Upper lobe of right lung (tissue), 1 donor: ENCODE measurements around the gene GGT7. TPM values are rescaled to one million over a fixed set of nuclear protein-coding genes. Genes with fewer than 3 reads are reported as not detected.

Source experiments
- ATAC-seq: fragments of 200-7000 bp; cut with Tn5 transposase; one replicate; pipeline ENCODE4 v1.9.1; 2020; ENCODE audit warnings: mild to moderate bottlenecking, moderate library complexity
- DNase-seq: peaks from one replicate; pipeline ENCODE4 v3.0.0-alpha.2; 2020
- H3K27ac ChIP-seq: fragments of 200-600 bp; one replicate; pipeline ENCODE4 v1.8.0; 2022
- H3K27me3 ChIP-seq: fragments of 200-600 bp; one replicate; pipeline ENCODE4 v1.8.0; 2022; ENCODE audit warnings: mild to moderate bottlenecking
- H3K36me3 ChIP-seq: fragments of 200-600 bp; one replicate; pipeline ENCODE4 v1.8.0; 2022
- H3K4me1 ChIP-seq: fragments of 200-600 bp; one replicate; pipeline ENCODE4 v1.8.0; 2022
- H3K4me3 ChIP-seq: fragments of 200-600 bp; one replicate; pipeline ENCODE4 v1.8.0; 2022; ENCODE audit warnings: mild to moderate bottlenecking
- H3K9me3 ChIP-seq: fragments of 200-600 bp; one replicate; pipeline ENCODE4 v1.8.0; 2022
- CTCF ChIP-seq: fragments of 200-600 bp; IDR thresholded peaks from one replicate; pipeline ENCODE4 v1.8.0; 2022; ENCODE audit warnings: antibody characterized with exemption
- intact Hi-C: fragments of 100-400 bp; cut with DNase I; formaldehyde crosslinking; loops from one replicate; pipeline ENCODE4 v1.11.0; 2022
- total RNA-seq: library from RNA; stranded (reverse); fragmentation: NEBNext Ultra II Directional; extraction: Animal tissue kit (Norgen Biotek cat#: 25700); gene quantifications from one replicate; pipeline ENCODE4 v1.2.1, GENCODE V29; 2021
- donor health status: DM: no; HTN: yes; CAD: no; lungs with severe emphysema.

Gene GGT7
- total RNA-seq, 1 donor from 2014 or later: 20.6 TPM

- peak overlapping the region; percentile 77 for H3K4me3 ChIP-seq
- no peaks in the 10 kb centered on the region for H3K27me3 ChIP-seq
- DNase-seq: no peak
- H3K36me3 ChIP-seq: no peaks in the 10 kb centered on the region
- ATAC-seq: no peak
- peak overlapping the region; percentile 65 for H3K27ac ChIP-seq
- TF ChIP-seq CTCF: no peak
- no peaks in the 10 kb centered on the region for H3K9me3 ChIP-seq
- intact Hi-C loops: loop anchor here (5.0 kb wide), 1 partner anchor 85 kb away; the partner anchor contains the start of genes GSS and MYH7B
- peaks cover 35% of the 10 kb centered on the region for H3K4me1 ChIP-seq
These were observed 562 bp downstream of the GGT7 start for GRCh38 chr20:34871966-34872621.

- Histone ChIP-seq H3K9me3 (no peaks in the 10 kb centered on the region), H3K27me3 (no peaks in the 10 kb centered on the region), H3K36me3 (no peaks in the 10 kb centered on the region), H3K27ac (no peak overlapping the region), H3K4me3 (peak overlapping the region; percentile 77), H3K4me1 (peaks cover 35% of the 10 kb centered on the region)
- intact Hi-C loops: loop anchor here (5.0 kb wide), 1 partner anchor 86 kb away; the partner anchor contains the start of genes GSS and MYH7B
- ATAC-seq: no peak
- no peak for DNase-seq
- no peak for TF ChIP-seq CTCF
These were observed 1.2 kb downstream of the GGT7 start for GRCh38 chr20:34871320-34871926.

GRCh38 chr20:34864216-34864615, 8.4 kb downstream of the GGT7 start:
- ATAC-seq: no peak
- Histone ChIP-seq H3K27ac (no peak overlapping the region), H3K9me3 (no peaks in the 10 kb centered on the region), H3K4me3 (no peak overlapping the region), H3K27me3 (no peaks in the 10 kb centered on the region), H3K4me1 (no peaks in the 10 kb centered on the region), H3K36me3 (no peaks in the 10 kb centered on the region)
- DNase-seq: no peak
- no peak for TF ChIP-seq CTCF
- intact Hi-C loops: no loop called here

- no peak overlapping the region for H3K27ac ChIP-seq
- intact Hi-C loops: no loop called here
- TF ChIP-seq CTCF: no peak
- no peaks in the 10 kb centered on the region for H3K9me3 ChIP-seq
- H3K4me1 ChIP-seq: no peaks in the 10 kb centered on the region
- no peak for DNase-seq
- ATAC-seq: no peak
- H3K27me3 ChIP-seq: no peaks in the 10 kb centered on the region
- H3K36me3 ChIP-seq: no peaks in the 10 kb centered on the region
- H3K4me3 ChIP-seq: no peak overlapping the region
These were observed 9.2 kb downstream of the GGT7 start for GRCh38 chr20:34863421-34863965.

- no peaks in the 10 kb centered on the region for H3K36me3 ChIP-seq
- DNase-seq (no peak), ATAC-seq (no peak)
- intact Hi-C loops: no loop called here
- H3K9me3 ChIP-seq: no peaks in the 10 kb centered on the region
- no peaks in the 10 kb centered on the region for H3K4me1 ChIP-seq
- TF ChIP-seq CTCF: no peak
- H3K27ac ChIP-seq: no peak overlapping the region
- H3K27me3 ChIP-seq: no peaks in the 10 kb centered on the region
- no peak overlapping the region for H3K4me3 ChIP-seq
These were observed 9.9 kb downstream of the GGT7 start for GRCh38 chr20:34862724-34863123.
